Fibroblast of lung (primary cell): Measurements from ENCODE around the gene KCNJ10. TPM values are rescaled to one million over a fixed set of nuclear protein-coding genes. Genes with fewer than 3 reads are reported as not detected.

Experiments
- DNase-seq, 2 donors: peaks; one replicate each; pipeline versions ENCODE4 v3.0.0 to v3.0.0-alpha.2; 2010; ENCODE audit warnings: low read depth in 2 of 2
- H2AFZ ChIP-seq: 2 replicates; pipeline ENCODE4 v1.5.1; 2012; ENCODE audit warnings: low read length, control low read depth, inconsistent platforms
- H3K27ac ChIP-seq: 2 replicates; pipeline ENCODE4 v1.5.1; 2011; ENCODE audit warnings: low read length, control low read depth; ENCODE audit not compliant: insufficient read depth
- H3K27me3 ChIP-seq: 2 replicates; pipeline ENCODE4 v1.5.1; 2011; ENCODE audit warnings: mild to moderate bottlenecking, low read length; ENCODE audit not compliant: control insufficient read depth, insufficient read depth
- H3K36me3 ChIP-seq: 2 replicates; pipeline ENCODE4 v1.5.1; 2011; ENCODE audit warnings: low read length; ENCODE audit not compliant: control insufficient read depth, insufficient read depth
- H3K4me1 ChIP-seq: 2 replicates; pipeline ENCODE4 v1.5.1; 2011; ENCODE audit warnings: low read length; ENCODE audit not compliant: control insufficient read depth, insufficient read depth; ENCODE audit errors: extremely low read depth
- H3K4me2 ChIP-seq: 2 replicates; pipeline ENCODE4 v1.5.1; 2011; ENCODE audit warnings: low read length, control low read depth; ENCODE audit not compliant: insufficient read depth; ENCODE audit errors: extremely low read depth
- H3K4me3 ChIP-seq, 4 experiments: fragments of 200-600 bp in 1 of 4; sonication (generic) in 1 of 4; replicated peaks in 1 of 4; 2 replicates each; pipeline ENCODE4 v1.5.1; 2011 to 2016; ENCODE audit warnings: low read length in 4 of 4, low read depth in 3 of 4, mild to moderate bottlenecking in 3 of 4, control low read depth in 2 of 4, inconsistent platforms in 1 of 4, mixed read lengths in 1 of 4; ENCODE audit not compliant: insufficient read depth in 1 of 4; ENCODE audit errors: control extremely low read depth in 1 of 4
- H3K79me2 ChIP-seq: 2 replicates; pipeline ENCODE4 v1.5.1; 2012; ENCODE audit warnings: mild to moderate bottlenecking, low read length, inconsistent platforms; ENCODE audit not compliant: control insufficient read depth, insufficient read depth
- H3K9ac ChIP-seq: 2 replicates; pipeline ENCODE4 v1.5.1; 2011; ENCODE audit warnings: mild to moderate bottlenecking, low read length, control low read depth; ENCODE audit not compliant: insufficient read depth
- H3K9me3 ChIP-seq: 2 replicates; pipeline ENCODE4 v1.5.1; 2012; ENCODE audit warnings: low read depth, low read length; ENCODE audit not compliant: control insufficient read depth, insufficient read depth
- H4K20me1 ChIP-seq: 2 replicates; pipeline ENCODE4 v1.5.1; 2011; ENCODE audit warnings: low read length; ENCODE audit not compliant: control insufficient read depth, insufficient read depth; ENCODE audit errors: extremely low read depth
- CTCF ChIP-seq, 2 donors: IDR thresholded peaks in 1 of 2; conservative IDR thresholded peaks in 1 of 2; 1 replicate in 1 of 2; 2 replicates in 1 of 2; pipeline ENCODE4 v1.5.1; 2011 to 2012; ENCODE audit warnings: low read length in 2 of 2, control low read depth in 1 of 2, inconsistent platforms in 1 of 2, low read depth in 1 of 2, mild to moderate bottlenecking in 1 of 2
- EZH2 ChIP-seq: IDR thresholded peaks from 2 replicates; pipeline ENCODE4 v1.5.1; 2012; ENCODE audit warnings: low read length, control low read depth, mild to moderate bottlenecking; ENCODE audit errors: missing control alignments
- polyA plus RNA-seq, 2 donors: library from polyadenylated mRNA; depleted of rRNA in 1 of 2; stranded (reverse) in 1 of 2; unstranded in 1 of 2; fragments of >200 nt; gene quantifications; 2 replicates each; pipeline ENCODE4 v1.2.1, GENCODE V29; 2011 to 2012; ENCODE audit warnings: missing spikeins in 1 of 2
- total RNA-seq: library from RNA; depleted of rRNA; stranded (reverse); fragments of >200 nt; gene quantifications from 2 replicates; pipeline ENCODE4 v1.2.1, GENCODE V29; 2014

The KCNJ10 gene
- total and polyA plus RNA-seq, 2 donors (not counting 1 experiment from before 2014, with no cell fraction given): not detected

GRCh38 chr1:159980076-159980475, 89.9 kb downstream of the KCNJ10 start:
- Histone ChIP-seq H3K27me3 (peaks cover 8% of the 10 kb centered on the region), H4K20me1 (no peaks in the 10 kb centered on the region), H3K4me2 (no peak overlapping the region), H3K36me3 (no peaks in the 10 kb centered on the region), H2AFZ (no peak overlapping the region), H3K9ac (no peak overlapping the region), H3K4me1 (no peaks in the 10 kb centered on the region), H3K27ac (no peak overlapping the region), H3K4me3 (no peak overlapping the region), H3K9me3 (no peaks in the 10 kb centered on the region), H3K79me2 (no peaks in the 10 kb centered on the region)
- TF ChIP-seq EZH2: no peak
- no peak for TF ChIP-seq CTCF (conservative IDR thresholded peaks at IDR 0.05 in 1 of 2, IDR thresholded peaks at IDR 0.05 in 1 of 2; ENCODE audit: low read depth in 1 of 2, low read length in 2 of 2)
- DNase-seq: no peak

GRCh38 chr1:159979257-159979656, 90.7 kb downstream of the KCNJ10 start:
- DNase-seq: peak in 1 of 2 donors; percentile 74
- Histone ChIP-seq H3K4me3 (no peak overlapping the region), H3K4me2 (no peak overlapping the region), H3K4me1 (no peaks in the 10 kb centered on the region), H3K79me2 (no peaks in the 10 kb centered on the region), H3K36me3 (no peaks in the 10 kb centered on the region), H4K20me1 (no peaks in the 10 kb centered on the region), H3K27ac (no peak overlapping the region), H3K9ac (no peak overlapping the region), H3K27me3 (peaks cover 8% of the 10 kb centered on the region), H3K9me3 (no peaks in the 10 kb centered on the region), H2AFZ (no peak overlapping the region)
- TF ChIP-seq EZH2 (no peak), CTCF (conservative IDR thresholded peaks at IDR 0.05 in 1 of 2, IDR thresholded peaks at IDR 0.05 in 1 of 2; ENCODE audit: low read depth in 1 of 2, low read length in 2 of 2) (no peak)

GRCh38 chr1:159978107-159978398, 91.9 kb downstream of the KCNJ10 start:
- no peak overlapping the region for H3K27ac ChIP-seq
- H4K20me1 ChIP-seq: no peaks in the 10 kb centered on the region
- H3K4me2 ChIP-seq: no peak overlapping the region
- H3K4me1 ChIP-seq: no peaks in the 10 kb centered on the region
- H3K79me2 ChIP-seq: no peaks in the 10 kb centered on the region
- no peak overlapping the region for H3K4me3 ChIP-seq
- H3K27me3 ChIP-seq: peaks cover 5% of the 10 kb centered on the region
- DNase-seq: no peak
- TF ChIP-seq EZH2 (no peak), CTCF (conservative IDR thresholded peaks at IDR 0.05 in 1 of 2, IDR thresholded peaks at IDR 0.05 in 1 of 2; ENCODE audit: low read depth in 1 of 2, low read length in 2 of 2) (no peak)
- no peak overlapping the region for H2AFZ ChIP-seq
- H3K9ac ChIP-seq: no peak overlapping the region
- no peaks in the 10 kb centered on the region for H3K36me3 ChIP-seq
- H3K9me3 ChIP-seq: no peaks in the 10 kb centered on the region
